Activated T-helper 17 cell treated with anti-CD3 and anti-CD28 coated beads, Interleukin-2, amount 50 U/mL, for 72 hours (primary cell): ENCODE measurements around the gene PARD6A. TPM values are rescaled to one million over a fixed set of nuclear protein-coding genes. Genes with fewer than 3 reads are reported as not detected.
"Not testable (repeated sequence)": the region's sequence is repeated elsewhere in the genome, so short reads cannot be mapped to it uniquely, and the experiment has no call there.

Experiments used
- ATAC-seq: fragments of 150-1000 bp; cut with Tn5 transposase; replicated peaks from 2 replicates; pipeline ENCODE4 v1.10.0; 2021; ENCODE audit warnings: mild to moderate bottlenecking, moderate library complexity
- H3K27ac Mint-ChIP-seq: one replicate; pipeline ENCODE4 v1.8.0; 2022; ENCODE audit warnings: mixed read lengths
- H3K27me3 Mint-ChIP-seq: one replicate; pipeline ENCODE4 v1.8.0; 2022; ENCODE audit warnings: mixed read lengths
- H3K36me3 Mint-ChIP-seq: one replicate; pipeline ENCODE4 v1.8.0; 2022; ENCODE audit warnings: low read depth, mild to moderate bottlenecking, mixed read lengths
- H3K4me1 Mint-ChIP-seq: one replicate; pipeline ENCODE4 v1.8.0; 2022; ENCODE audit warnings: mixed read lengths
- H3K4me3 Mint-ChIP-seq: one replicate; pipeline ENCODE4 v1.8.0; 2022; ENCODE audit warnings: mild to moderate bottlenecking, mixed read lengths
- H3K9me3 Mint-ChIP-seq: one replicate; pipeline ENCODE4 v1.8.0; 2022; ENCODE audit warnings: mixed read lengths
- total RNA-seq, 2 donors: library from RNA; stranded (reverse); gene quantifications; one replicate each; pipeline ENCODE4 v1.2.3, GENCODE V29; 2022

The PARD6A gene
- total RNA-seq, 2 donors from 2014 or later: 10.7 to 16.5 TPM

GRCh38 chr16:67679935-67680897, 19.5 kb downstream of the PARD6A start:
- Mint-ChIP-seq H3K4me3 (no peak overlapping the region), H3K27me3 (no peaks in the 10 kb centered on the region), H3K9me3 (no peaks in the 10 kb centered on the region), H3K36me3 (peaks cover 20% of the 10 kb centered on the region), H3K4me1 (peaks cover 6% of the 10 kb centered on the region), H3K27ac (no peak overlapping the region)
- ATAC-seq: no peak

- ATAC-seq: no peak
- H3K27ac Mint-ChIP-seq: peak overlapping the region; percentile 67
- peaks cover 16% of the 10 kb centered on the region for H3K4me1 Mint-ChIP-seq
- H3K36me3 Mint-ChIP-seq: peaks cover 25% of the 10 kb centered on the region
- no peaks in the 10 kb centered on the region for H3K27me3 Mint-ChIP-seq
- H3K4me3 Mint-ChIP-seq: no peak overlapping the region
- H3K9me3 Mint-ChIP-seq: no peaks in the 10 kb centered on the region
Observed at GRCh38 chr16:67683767-67684166, 23.0 kb downstream of the PARD6A start.

GRCh38 chr16:67685388-67686112, 24.8 kb downstream of the PARD6A start:
- no peaks in the 10 kb centered on the region for H3K9me3 Mint-ChIP-seq
- H3K27ac Mint-ChIP-seq: peak overlapping the region; percentile 63
- no peak for ATAC-seq
- H3K4me1 Mint-ChIP-seq: peaks cover 16% of the 10 kb centered on the region
- H3K36me3 Mint-ChIP-seq: peaks cover 25% of the 10 kb centered on the region
- H3K27me3 Mint-ChIP-seq: no peaks in the 10 kb centered on the region
- H3K4me3 Mint-ChIP-seq: peak overlapping the region; percentile 39

GRCh38 chr16:67693517-67694285, 32.9 kb downstream of the PARD6A start:
- ATAC-seq, H3K4me3 Mint-ChIP-seq, H3K27me3 Mint-ChIP-seq, H3K4me1 Mint-ChIP-seq, H3K9me3 Mint-ChIP-seq, H3K27ac Mint-ChIP-seq: not testable (repeated sequence)
- H3K36me3 Mint-ChIP-seq: peaks cover 19% of the 10 kb centered on the region

- Mint-ChIP-seq H3K9me3 (no peaks in the 10 kb centered on the region), H3K4me1 (peaks cover 6% of the 10 kb centered on the region), H3K27ac (no peak overlapping the region), H3K36me3 (peaks cover 22% of the 10 kb centered on the region), H3K4me3 (no peak overlapping the region), H3K27me3 (no peaks in the 10 kb centered on the region)
- no peak for ATAC-seq
Observed at GRCh38 chr16:67694611-67695010, 33.9 kb downstream of the PARD6A start.

- no peaks in the 10 kb centered on the region for H3K27me3 Mint-ChIP-seq
- ATAC-seq: no peak
- no peaks in the 10 kb centered on the region for H3K9me3 Mint-ChIP-seq
- peaks cover 12% of the 10 kb centered on the region for H3K36me3 Mint-ChIP-seq
- H3K4me1 Mint-ChIP-seq: no peaks in the 10 kb centered on the region
- H3K27ac Mint-ChIP-seq: peak overlapping the region; percentile 14
- no peak overlapping the region for H3K4me3 Mint-ChIP-seq
Observed at GRCh38 chr16:67697422-67698185, 36.8 kb downstream of the PARD6A start.

- ATAC-seq: no peak
- Mint-ChIP-seq H3K27me3 (no peaks in the 10 kb centered on the region), H3K9me3 (no peaks in the 10 kb centered on the region), H3K4me1 (peaks cover 8% of the 10 kb centered on the region), H3K36me3 (peaks cover 12% of the 10 kb centered on the region), H3K27ac (no peak overlapping the region), H3K4me3 (no peak overlapping the region)
Observed at GRCh38 chr16:67699265-67699664, 38.5 kb downstream of the PARD6A start.

GRCh38 chr16:67701420-67701819, 40.7 kb downstream of the PARD6A start:
- no peak for ATAC-seq
- Mint-ChIP-seq H3K4me1 (peaks cover 14% of the 10 kb centered on the region), H3K36me3 (peaks cover 12% of the 10 kb centered on the region), H3K4me3 (no peak overlapping the region), H3K9me3 (no peaks in the 10 kb centered on the region), H3K27me3 (no peaks in the 10 kb centered on the region), H3K27ac (no peak overlapping the region)

- Mint-ChIP-seq H3K9me3 (no peaks in the 10 kb centered on the region), H3K27me3 (no peaks in the 10 kb centered on the region), H3K27ac (no peak overlapping the region), H3K36me3 (peaks cover 12% of the 10 kb centered on the region), H3K4me1 (peaks cover 14% of the 10 kb centered on the region), H3K4me3 (no peak overlapping the region)
- ATAC-seq: no peak
Observed at GRCh38 chr16:67702130-67702529, 41.4 kb downstream of the PARD6A start.

- Mint-ChIP-seq H3K9me3 (no peaks in the 10 kb centered on the region), H3K27me3 (no peaks in the 10 kb centered on the region), H3K27ac (peak overlapping the region; percentile 58), H3K4me1 (peaks cover 14% of the 10 kb centered on the region), H3K36me3 (peaks cover 4% of the 10 kb centered on the region), H3K4me3 (peak overlapping the region; percentile 70)
- ATAC-seq: peak; percentile 90
Observed at GRCh38 chr16:67703626-67704025, 42.9 kb downstream of the PARD6A start.

- Mint-ChIP-seq H3K36me3 (no peaks in the 10 kb centered on the region), H3K4me3 (peak overlapping the region; percentile 70), H3K27ac (peak overlapping the region; percentile 58), H3K4me1 (peaks cover 14% of the 10 kb centered on the region), H3K9me3 (no peaks in the 10 kb centered on the region), H3K27me3 (no peaks in the 10 kb centered on the region)
- no peak for ATAC-seq
Observed at GRCh38 chr16:67704110-67704509, 43.4 kb downstream of the PARD6A start.

GRCh38 chr16:67707210-67707609, 46.5 kb downstream of the PARD6A start:
- H3K4me3 Mint-ChIP-seq: no peak overlapping the region
- H3K27ac Mint-ChIP-seq: no peak overlapping the region
- no peaks in the 10 kb centered on the region for H3K27me3 Mint-ChIP-seq
- no peaks in the 10 kb centered on the region for H3K36me3 Mint-ChIP-seq
- ATAC-seq: no peak
- peaks cover 22% of the 10 kb centered on the region for H3K4me1 Mint-ChIP-seq
- H3K9me3 Mint-ChIP-seq: no peaks in the 10 kb centered on the region

GRCh38 chr16:67707790-67708189, 47.0 kb downstream of the PARD6A start:
- Mint-ChIP-seq H3K27me3 (no peaks in the 10 kb centered on the region), H3K9me3 (no peaks in the 10 kb centered on the region), H3K4me1 (peaks cover 22% of the 10 kb centered on the region), H3K36me3 (no peaks in the 10 kb centered on the region), H3K4me3 (no peak overlapping the region), H3K27ac (no peak overlapping the region)
- no peak for ATAC-seq

- Mint-ChIP-seq H3K36me3 (no peaks in the 10 kb centered on the region), H3K27me3 (no peaks in the 10 kb centered on the region), H3K9me3 (no peaks in the 10 kb centered on the region), H3K27ac (no peak overlapping the region), H3K4me1 (peaks cover 21% of the 10 kb centered on the region), H3K4me3 (no peak overlapping the region)
- ATAC-seq: no peak
Observed at GRCh38 chr16:67708368-67708771, 47.6 kb downstream of the PARD6A start.
